HG02943 (cell line): ENCODE measurements around the gene MYO5A.
"Not testable (repeated sequence)": the region's sequence is repeated elsewhere in the genome, so short reads cannot be mapped to it uniquely, and the experiment has no call there.

Source experiments
- ATAC-seq: cut with Tn5 transposase; IDR thresholded peaks from one replicate; pipeline ENCODE4 v1.9.1; 2021; ENCODE audit warnings: mild to moderate bottlenecking, low read depth, moderate library complexity; ENCODE audit not compliant: unreplicated experiment

The MYO5A gene

DNA sequence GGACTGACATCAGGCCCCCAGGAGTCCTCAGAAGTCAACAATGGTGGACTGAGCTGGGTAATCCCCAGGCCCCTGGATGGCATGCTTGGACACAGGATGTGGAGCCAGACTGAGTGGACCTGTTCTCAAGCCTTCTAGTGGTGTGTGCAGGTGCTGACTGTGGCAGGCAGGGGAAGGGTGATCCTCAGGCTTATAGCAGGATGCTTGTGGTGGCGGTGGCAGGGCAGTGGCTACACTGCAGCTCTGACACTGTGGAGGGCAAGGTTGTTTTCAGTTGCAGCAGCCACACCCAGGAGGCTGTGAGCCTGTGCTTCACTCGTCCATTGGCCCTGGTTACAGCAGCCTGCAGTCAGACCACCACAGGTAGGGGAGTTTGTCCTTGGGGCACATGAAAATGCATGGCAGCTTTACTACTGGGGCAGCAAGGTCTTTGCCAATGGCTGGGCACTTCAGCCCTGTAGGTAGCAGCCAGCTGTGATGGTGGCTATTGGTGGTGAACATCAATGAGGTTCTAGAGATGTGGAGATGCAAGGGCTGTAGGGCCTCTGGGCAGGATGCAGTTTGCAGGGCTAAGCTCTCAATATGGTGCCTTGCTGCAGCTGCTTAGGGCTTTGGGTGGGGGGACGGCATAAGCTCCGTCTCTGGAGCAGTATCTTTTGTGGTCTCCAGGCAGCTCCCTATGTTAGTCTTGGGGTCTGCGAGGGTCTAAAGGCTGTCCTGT is 17.5 kb upstream of the MYO5A start:
- no peak for ATAC-seq

DNA sequence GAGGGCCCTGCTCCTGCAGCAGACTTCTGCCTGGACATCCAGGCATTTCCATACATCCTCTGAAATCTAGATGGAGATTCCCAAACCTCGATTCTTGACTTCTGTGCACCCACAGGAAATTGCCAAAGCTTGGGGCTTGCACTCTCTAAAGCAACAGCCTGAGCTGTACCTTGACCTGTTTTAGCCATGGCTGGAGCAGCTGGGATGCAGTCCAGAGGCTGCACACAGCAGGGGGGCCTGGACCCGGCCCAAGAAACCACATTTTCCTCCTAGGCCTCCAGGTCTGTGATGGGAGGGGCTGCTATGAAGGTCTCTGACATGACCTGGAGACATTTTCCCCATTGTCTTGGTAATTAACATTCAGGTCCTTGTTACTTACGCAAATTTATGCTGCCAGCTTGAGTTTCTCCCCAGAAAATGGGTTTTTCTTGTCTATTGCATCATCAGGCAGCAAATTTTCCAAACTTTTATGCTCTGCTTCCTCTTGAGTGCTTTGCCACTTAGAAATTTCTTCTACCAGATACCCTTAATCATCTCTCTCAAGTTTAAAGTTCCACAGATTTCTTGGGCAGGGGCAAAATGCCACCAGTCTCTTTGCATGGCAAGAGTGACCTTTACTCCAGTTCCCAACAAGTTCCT is 11.8 kb upstream of the MYO5A start:
- ATAC-seq = no peak

DNA sequence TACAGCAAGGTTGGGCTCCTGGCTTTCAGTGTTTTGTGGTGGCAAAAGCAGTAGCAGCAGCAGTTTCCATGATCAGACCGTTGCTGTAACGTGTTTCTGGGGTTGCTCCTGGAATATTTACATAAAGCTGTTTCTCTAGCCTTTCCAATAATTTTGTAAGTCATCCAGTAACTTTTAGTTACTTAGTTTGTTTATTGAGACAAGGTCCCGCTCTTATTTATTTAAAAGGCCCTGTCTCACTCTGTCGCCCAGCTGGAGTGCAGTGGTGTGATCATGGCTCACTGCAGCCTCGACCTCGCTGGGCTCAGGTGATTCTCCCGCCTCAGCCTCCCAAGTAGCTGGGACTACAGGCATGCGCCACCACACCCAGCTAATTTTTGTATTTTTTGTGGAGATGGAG is 8.8 kb upstream of the MYO5A start:
- ATAC-seq = no peak

DNA sequence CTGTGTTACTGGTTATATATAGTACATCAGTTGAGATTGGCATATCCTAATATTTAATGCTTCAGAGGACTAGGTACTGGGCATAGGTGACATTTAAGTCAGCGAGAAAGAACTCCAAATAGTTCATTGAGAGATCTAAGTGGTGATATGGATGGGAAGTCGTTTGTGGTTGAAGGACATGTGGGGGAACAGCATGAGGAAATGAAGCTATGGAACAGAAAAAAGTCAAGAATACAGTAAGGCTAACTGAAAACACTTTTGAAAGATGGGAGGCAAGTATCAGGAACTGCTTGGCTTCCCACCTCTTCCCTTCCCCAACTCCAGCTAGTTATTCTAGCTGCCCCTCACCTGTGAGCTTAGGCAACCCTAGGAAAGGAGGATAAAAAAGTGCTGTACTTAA is 3.7 kb upstream of the MYO5A start:
- no peak for ATAC-seq

DNA sequence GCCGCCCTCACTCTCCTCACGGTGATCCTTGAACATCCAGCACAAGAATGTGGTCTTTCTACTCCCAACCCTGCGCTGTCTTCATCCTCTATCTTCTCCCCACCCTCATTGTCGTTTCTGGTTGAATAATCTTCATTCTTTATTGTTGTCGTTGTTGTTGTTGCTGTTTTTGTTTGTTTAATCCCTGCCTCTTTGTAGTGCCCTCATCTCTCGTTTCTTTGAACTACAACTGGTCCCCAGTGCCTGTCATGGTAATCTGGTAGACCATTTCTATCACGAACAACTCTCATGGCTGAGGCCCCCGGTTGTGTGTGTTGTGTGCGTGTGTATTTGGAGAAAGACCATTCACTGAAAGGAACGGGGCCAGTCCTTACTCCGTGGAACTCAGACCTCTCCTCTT is 1.3 kb upstream of the MYO5A start:
- ATAC-seq = no peak

DNA sequence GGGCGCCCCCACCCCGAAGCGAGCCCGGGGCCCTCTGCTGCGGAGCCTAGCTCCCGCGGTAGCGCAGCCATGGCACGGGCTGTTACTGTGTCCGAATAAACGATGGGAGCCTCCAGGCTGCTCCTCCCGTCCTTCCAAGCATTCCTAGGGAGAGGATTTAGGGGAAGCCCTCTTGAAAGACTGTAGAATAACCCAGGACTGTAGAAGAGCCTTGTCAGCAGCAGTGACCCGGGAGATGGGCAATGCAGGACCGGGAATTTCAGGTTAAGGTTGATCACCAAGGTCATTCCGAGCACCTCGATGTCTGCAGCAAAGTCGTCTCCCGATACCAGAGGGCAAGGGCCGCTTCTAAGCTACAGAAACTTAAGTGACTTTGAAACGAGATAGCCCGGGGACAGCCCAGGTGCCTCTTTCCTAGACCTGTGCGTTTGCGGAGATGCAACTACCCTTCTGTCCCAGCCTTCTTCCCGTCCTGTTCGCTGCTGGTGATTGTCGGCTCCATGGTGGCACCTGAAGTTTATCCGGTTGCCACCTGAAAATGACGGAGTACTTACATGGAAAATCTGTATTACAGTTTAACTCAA is 753 bp upstream of the MYO5A start:
- no peak for ATAC-seq

DNA sequence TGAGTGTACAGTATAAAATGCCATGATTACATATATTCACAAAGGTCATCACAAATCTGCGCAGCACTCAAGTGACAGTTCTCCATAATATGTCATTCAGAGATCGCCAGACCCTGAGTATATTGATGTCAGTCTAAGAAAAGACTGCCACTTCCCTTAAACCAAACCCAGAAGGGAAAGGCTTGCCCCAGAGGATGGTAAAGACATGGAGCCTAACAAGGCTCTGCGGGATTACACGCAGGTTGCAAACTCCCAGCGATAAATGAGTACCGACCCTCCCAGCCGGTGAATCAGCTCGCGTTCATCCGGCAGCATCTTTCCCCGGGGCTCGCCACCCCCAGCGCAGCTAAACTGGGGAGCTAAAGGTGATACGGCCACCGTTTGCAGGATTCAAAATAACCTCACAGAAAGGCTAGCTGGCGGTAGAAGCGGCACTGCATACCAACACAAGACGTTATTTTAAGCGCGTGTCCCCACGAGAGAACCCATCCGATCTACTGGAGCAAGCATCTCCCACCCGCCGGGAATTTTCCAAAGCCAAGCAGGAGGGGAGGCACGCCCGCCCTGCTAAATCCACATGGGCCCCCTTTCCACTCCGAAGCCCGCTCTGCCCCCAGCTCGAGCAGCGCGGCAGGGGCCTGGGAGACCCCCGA is 643 bp downstream of the MYO5A start:
- ATAC-seq = peak; percentile 15

DNA sequence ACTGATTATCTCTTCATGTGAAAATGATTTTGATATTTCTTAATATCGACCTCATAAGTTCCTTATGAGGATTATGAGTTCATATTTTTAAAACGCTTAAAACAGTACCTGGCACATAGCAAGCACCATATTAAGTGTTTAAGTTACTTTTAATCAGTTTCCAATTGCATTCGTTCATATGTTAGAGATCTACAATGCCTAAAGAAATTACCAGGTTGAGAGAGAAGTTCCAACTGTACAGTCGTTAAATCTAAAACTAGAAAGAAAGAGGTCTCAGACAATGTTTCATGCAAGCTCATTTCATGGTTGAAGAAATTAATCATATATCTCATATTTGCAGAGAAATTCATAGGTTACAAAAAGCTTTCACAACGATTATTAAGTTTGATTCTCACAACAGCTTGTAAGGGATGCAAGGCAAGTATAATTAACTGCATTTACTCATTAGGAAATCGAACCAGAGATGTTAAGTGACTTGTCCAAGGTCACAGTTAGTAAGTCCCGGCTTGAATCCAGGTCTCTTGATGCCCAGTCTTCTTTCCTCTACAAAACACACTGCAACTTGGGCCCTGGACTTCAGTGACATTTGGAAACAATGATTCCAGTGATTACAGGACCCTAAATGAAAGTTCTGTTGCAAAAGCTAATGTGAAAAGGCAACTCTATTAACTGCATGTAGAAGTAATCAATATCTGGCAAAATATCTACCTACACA is 1.3 kb downstream of the MYO5A start:
- no peak for ATAC-seq

DNA sequence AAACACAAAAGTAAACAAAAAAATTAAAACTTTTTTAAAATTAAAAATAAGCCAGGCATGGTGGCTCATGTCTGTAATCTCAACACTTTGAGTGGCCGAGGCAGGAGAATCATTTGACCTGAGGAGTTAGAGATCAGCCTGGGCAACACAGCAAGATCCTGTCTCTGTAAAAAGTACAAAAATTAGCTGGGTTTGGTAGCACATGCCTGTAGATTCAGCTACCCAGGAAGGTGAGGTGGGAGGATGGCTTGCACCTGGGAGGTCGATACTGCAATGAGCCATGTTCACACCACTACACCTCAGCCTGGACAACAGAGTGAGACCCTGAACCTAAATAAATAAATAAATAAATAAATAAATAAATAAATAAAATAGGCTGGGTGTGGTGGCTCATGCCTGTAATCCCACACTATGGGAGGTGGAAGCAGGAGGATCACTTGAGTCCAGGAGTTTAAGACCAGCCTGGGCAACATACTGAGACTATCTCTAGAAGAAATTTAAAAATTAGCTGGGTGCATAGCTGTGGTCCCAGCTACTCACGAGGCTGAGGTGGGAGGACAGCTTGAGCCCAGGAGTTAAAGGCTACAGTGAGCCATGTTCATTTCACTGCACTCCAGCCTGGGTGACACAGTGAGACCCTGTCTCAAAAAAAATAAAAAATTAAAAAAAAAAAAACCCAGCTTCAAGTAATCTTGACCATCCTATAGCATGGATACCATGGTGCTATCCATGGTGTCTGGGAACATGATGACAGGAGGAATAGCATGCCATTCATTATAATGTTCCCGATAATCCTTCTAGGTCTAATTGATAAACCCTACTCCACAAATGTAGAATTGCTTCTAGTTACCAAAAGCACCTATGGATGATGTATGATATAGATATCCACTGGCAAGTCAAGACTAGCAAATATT is 4.2 kb downstream of the MYO5A start:
- ATAC-seq = no peak

DNA sequence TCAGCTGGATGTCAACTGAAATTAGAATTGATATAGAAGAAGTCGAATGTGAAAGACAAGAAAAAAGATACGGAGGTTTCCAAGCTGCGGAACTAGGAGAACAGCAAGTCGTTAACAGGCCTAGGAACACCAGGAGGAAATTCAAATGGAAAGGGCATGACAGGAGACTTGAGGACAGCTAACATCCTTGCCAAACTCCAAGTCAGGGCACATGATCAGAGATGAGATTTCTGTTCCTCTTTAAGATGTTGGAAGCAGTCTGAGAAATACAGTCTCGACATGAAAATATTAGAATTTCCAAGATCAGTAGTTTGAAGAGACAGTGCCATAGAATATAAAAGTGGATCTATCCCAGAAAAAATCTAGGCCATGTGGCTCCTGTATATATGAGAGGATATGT is 5.0 kb downstream of the MYO5A start:
- no peak for ATAC-seq

DNA sequence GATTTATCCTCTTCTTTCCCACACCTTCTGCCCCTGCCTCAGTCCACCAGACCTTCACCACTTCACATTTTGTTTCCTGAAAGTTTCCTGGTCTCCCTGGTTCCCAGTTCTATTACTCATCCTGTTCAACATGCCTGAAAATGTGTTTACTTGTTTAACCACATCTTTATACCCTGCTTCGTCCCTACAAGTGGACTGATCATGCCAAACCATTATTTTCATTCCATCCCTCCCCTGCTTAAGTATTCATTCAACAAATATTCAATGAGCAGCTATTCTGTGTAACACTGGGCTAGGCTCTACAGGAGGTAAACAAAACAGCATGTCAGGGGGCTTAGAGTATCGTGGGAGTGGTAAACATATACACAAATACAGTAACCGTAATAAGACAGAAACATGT is 5.5 kb downstream of the MYO5A start:
- ATAC-seq = no peak

DNA sequence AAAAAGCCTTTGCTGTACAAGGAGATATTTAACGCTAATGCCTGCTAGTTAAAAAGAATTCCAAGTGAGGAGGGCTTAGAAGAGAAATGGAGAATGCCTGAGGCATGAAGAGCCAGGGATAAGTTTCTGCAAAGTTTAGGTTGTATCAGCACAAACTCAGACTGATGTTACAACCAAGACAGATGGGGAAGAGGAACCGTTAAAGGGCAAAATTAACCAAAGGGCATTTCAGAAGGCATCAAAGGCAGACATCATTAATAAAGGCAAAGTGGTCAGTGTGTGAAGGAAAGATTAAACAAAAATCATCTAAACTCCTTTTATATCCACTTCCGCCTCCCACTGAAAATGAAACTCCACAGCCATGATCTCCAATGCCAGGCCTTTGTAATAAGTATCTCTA is 7.0 kb downstream of the MYO5A start:
- ATAC-seq = no peak

DNA sequence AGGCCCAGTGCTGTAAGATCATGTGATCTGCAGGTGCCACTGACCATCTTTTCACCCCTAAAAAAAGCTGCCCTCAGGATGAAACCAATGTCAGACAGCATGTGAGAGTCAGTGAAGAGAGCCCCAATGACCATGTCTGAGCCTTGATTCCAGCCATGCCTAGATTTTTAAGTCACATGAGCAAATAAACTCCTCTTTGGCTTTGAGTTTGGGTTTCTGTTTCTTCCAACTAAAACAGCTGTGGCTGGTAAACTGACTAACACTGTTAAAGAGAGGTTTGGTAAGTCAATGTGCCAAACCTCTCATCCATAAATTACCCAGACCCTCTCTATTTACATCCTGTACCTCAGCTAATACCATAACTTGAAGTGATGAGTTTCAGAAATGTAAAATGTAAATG is 8.3 kb downstream of the MYO5A start:
- no peak for ATAC-seq

DNA sequence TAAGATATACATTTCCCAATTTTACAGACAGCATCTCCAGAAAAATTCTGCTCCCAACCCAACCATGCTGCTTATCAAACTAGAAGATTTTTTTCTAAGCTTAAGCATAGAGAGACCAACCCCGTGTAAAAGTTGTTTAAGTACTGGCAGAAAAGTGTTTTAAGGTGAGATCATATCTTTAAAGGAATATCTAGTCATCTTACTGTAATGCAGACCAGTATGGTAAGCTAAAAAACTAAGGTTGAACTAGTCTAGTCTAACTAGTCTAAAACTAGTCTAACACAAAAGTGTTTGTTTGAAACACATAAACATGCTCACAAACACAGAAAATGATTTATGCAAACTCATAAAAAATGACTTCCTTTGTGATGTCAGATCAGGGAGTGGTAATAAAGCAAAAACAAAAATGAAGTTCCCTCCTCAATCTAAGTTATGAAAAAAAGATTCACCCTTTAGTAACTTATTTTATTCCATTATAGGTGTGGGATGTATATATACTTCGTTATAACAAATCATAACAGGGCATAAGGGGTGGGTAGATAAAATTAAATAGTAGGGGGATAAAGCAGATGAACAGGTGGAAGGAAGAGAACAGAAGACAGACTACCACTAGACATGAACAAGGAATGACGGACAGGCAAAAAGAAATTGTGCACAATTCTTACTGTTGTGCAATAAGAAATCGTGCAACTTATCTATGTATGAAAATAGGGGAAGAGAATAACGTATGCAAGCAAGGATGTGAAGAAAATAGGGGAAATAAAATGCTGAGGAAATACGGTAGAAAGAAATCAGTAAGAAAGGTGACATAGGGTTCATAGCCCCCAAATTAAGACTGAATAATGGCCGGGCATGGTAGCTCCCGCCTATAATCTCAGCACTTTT is 10.0 kb downstream of the MYO5A start:
- ATAC-seq = no peak

DNA sequence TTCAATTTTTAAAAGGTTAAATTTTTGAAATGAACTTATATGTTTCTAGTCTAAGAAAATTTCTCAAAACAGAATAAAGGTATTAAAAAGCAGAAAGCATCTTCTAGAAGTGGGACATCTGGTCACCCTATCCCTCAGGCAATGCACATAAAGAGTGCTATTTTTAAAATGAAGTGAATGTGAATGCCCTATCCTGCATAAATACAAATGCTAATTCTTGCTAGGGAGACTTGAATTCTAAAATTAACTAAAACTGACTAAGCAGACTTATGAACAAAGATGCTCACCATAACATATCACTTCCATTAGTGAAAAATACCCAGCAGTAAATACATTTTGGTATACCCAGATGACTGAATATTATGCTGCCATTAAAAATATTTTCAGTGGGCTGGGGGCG is 11.7 kb downstream of the MYO5A start:
- no peak for ATAC-seq

DNA sequence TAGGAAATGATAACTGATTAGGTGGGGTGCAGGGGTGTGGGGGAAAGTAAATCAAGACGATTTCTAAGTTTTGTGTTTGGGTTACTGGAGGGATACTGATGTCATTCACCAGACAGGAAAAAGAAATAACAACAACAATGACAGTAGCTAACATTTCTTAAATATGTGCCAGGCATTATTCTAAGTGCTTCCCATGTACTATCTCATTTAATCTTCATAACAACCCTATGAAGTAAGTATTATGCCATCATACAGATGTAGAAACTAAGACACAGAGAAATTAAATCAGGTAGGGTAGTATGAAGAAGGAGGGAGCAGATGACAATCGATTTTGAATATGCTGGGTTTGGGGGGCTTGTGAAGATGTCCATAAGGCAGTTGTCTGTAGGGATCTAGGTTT is 13.3 kb downstream of the MYO5A start:
- ATAC-seq = no peak

DNA sequence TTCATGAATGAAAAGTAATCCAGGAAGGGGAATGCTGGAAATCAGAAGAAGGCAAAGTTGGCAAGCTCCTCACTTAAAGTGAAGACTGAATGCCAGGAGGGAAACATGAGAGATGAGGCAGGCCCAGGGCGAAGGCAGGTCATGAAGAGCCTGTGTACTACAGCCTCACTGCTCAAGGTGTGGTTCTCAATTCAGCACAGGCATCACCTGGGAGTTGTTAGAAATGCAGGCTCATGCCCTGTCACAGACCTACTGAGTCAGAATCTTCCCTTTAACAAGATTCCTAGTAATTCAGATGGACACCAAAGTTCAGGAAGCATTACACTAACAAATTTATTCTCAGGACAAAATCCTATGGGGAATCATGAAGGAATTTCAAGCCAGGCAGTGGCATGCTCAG is 14.2 kb downstream of the MYO5A start:
- ATAC-seq = no peak

DNA sequence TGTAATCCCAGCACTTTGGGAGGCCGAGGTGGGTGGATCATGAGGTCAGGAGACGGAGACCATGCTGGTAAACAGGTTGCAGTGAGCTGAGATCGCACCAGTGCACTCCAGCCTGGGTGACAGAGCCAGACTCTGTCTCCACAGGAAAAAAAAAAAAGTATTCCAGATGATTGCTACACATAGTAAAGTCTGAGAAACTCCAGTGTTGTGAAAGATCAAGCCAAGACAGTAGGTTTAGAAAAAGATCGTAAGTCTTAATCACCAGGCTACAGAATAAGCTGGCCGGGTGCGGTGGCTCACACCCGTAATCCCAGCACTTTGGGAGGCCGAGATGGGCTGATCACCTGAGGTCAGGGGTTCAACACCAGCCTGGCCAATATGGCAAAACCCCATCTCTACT is 15.8 kb downstream of the MYO5A start:
- not testable (repeated sequence) for ATAC-seq

DNA sequence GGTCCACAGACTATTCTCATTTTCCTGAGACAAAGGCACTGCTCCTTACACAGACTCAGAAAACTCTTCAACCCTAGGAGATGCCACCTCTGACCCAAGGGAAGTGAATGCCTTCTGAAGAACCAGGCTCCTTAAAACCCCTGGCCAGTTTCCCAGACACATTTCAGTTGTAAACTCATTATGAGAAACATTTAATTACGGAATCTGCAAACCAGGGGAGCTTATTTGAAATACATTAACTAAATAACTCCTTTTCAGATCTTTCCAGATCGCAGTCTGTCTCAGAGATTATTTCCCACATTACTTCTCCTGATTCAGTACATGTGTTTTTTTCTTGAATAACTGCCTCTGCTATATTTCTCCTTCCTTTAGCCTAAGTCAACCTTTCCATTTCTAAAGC is 17.6 kb downstream of the MYO5A start:
- ATAC-seq = no peak
